Measurements from ENCODE around the gene ZNF668. TPM values are rescaled to one million over a fixed set of nuclear protein-coding genes. Genes with fewer than 3 reads are reported as not detected.

The ZNF668 gene
- total RNA-seq, 1 donor from 2014 or later, result 3.7 TPM

- no peaks in the 10 kb centered on the region for H3K9me3 ChIP-seq (ENCODE audit: low read depth)
- H3K36me3 ChIP-seq, result no peaks in the 10 kb centered on the region
- peaks cover 11% of the 10 kb centered on the region for H3F3A ChIP-seq (ENCODE audit: low read depth)
- peaks cover 4% of the 10 kb centered on the region for H3K27me3 Mint-ChIP-seq (ENCODE audit: insufficient read depth, low read depth)
- H3K9ac ChIP-seq, result no peak overlapping the region
- H4K20me1 ChIP-seq (ENCODE audit: low read depth), result no peaks in the 10 kb centered on the region
- no peaks in the 10 kb centered on the region for H3K4me1 ChIP-seq
- peak overlapping the region; percentile 87 for H3K27ac ChIP-seq
- H3K4me3 Mint-ChIP-seq, result no peak overlapping the region
- TF ChIP-seq EZH2phosphoT487 (IDR thresholded peaks at IDR 0.05), result no peak
- TF ChIP-seq EZH2 (IDR thresholded peaks at IDR 0.05), result no peak
- no peak for TF ChIP-seq CTCF (IDR thresholded peaks at IDR 0.05)
- peaks cover 2% of the 10 kb centered on the region for H3K4me1 Mint-ChIP-seq
- H3K79me2 ChIP-seq (ENCODE audit: low read depth), result no peaks in the 10 kb centered on the region
- H3K9me3 Mint-ChIP-seq, result no peaks in the 10 kb centered on the region
- peaks cover 8% of the 10 kb centered on the region for H3K36me3 Mint-ChIP-seq
- H3K4me3 ChIP-seq, result no peak overlapping the region
- H3K4me2 ChIP-seq, result peak overlapping the region; percentile 4
- peak; percentile 55 for DNase-seq (ENCODE audit: low spot score)
- H3K27me3 ChIP-seq, result no peaks in the 10 kb centered on the region
- no peak overlapping the region for H2AFZ ChIP-seq (replicated peaks)
- H3K27ac Mint-ChIP-seq, result peak overlapping the region; percentile 57
Observed at GRCh38 chr16:31055613-31056012, 18.4 kb downstream of the ZNF668 start.

GRCh38 chr16:31052114-31052513, 21.9 kb downstream of the ZNF668 start:
- Histone ChIP-seq H3K9me3 (ENCODE audit: low read depth) (no peaks in the 10 kb centered on the region), H3K4me3 (no peak overlapping the region), H3K27ac (no peak overlapping the region), H3K9ac (no peak overlapping the region), H3K4me1 (no peaks in the 10 kb centered on the region), H3K36me3 (no peaks in the 10 kb centered on the region), H3K79me2 (ENCODE audit: low read depth) (no peaks in the 10 kb centered on the region), H4K20me1 (ENCODE audit: low read depth) (no peaks in the 10 kb centered on the region), H3K4me2 (no peak overlapping the region), H3K27me3 (no peaks in the 10 kb centered on the region), H2AFZ (replicated peaks) (no peak overlapping the region), H3F3A (ENCODE audit: low read depth) (peaks cover 11% of the 10 kb centered on the region)
- Mint-ChIP-seq H3K36me3 (peaks cover 2% of the 10 kb centered on the region), H3K9me3 (no peaks in the 10 kb centered on the region), H3K27me3 (ENCODE audit: insufficient read depth, low read depth) (peaks cover 4% of the 10 kb centered on the region), H3K27ac (no peak overlapping the region), H3K4me1 (peaks cover 7% of the 10 kb centered on the region), H3K4me3 (no peak overlapping the region)
- no peak for DNase-seq (ENCODE audit: low spot score)
- TF ChIP-seq CTCF (IDR thresholded peaks at IDR 0.05), result no peak
- TF ChIP-seq EZH2 (IDR thresholded peaks at IDR 0.05), result no peak
- TF ChIP-seq EZH2phosphoT487 (IDR thresholded peaks at IDR 0.05), result no peak

GRCh38 chr16:31050280-31051030, 23.6 kb downstream of the ZNF668 start:
- H3K27me3 Mint-ChIP-seq (ENCODE audit: insufficient read depth, low read depth), result peaks cover 3% of the 10 kb centered on the region
- no peaks in the 10 kb centered on the region for H3K4me1 ChIP-seq
- H2AFZ ChIP-seq (replicated peaks), result no peak overlapping the region
- no peaks in the 10 kb centered on the region for H3K79me2 ChIP-seq (ENCODE audit: low read depth)
- peaks cover 5% of the 10 kb centered on the region for H3K4me1 Mint-ChIP-seq
- no peak overlapping the region for H3K4me2 ChIP-seq
- no peaks in the 10 kb centered on the region for H3K36me3 ChIP-seq
- H3K36me3 Mint-ChIP-seq, result peaks cover 2% of the 10 kb centered on the region
- H3K9ac ChIP-seq, result no peak overlapping the region
- no peak for DNase-seq (ENCODE audit: low spot score)
- H3K27ac ChIP-seq, result no peak overlapping the region
- no peaks in the 10 kb centered on the region for H3K9me3 ChIP-seq (ENCODE audit: low read depth)
- no peak overlapping the region for H3K27ac Mint-ChIP-seq
- peaks cover 3% of the 10 kb centered on the region for H3F3A ChIP-seq (ENCODE audit: low read depth)
- H3K9me3 Mint-ChIP-seq, result no peaks in the 10 kb centered on the region
- no peak overlapping the region for H3K4me3 ChIP-seq
- no peaks in the 10 kb centered on the region for H3K27me3 ChIP-seq
- no peak for TF ChIP-seq CTCF (IDR thresholded peaks at IDR 0.05)
- H4K20me1 ChIP-seq (ENCODE audit: low read depth), result no peaks in the 10 kb centered on the region
- no peak overlapping the region for H3K4me3 Mint-ChIP-seq
